HepG2 (cell line): ENCODE results near the gene DNMT3A. TPM values are rescaled to one million over a fixed set of nuclear protein-coding genes. Genes with fewer than 3 reads are reported as not detected.

Source experiments
- ATAC-seq: fragments of 200-7000 bp; cut with Tn5 transposase; 3 replicates; pipeline ENCODE4 v1.9.1; 2020; ENCODE audit warnings: mild to moderate bottlenecking, moderate library complexity
- BruUV-seq: library from RNA; stranded (reverse); fragments of 400-500 nt; replicated peaks from 2 replicates; lab custom pipeline; 2021; lab: Mats Ljungman, UMichigan
- CTCF ChIA-PET: fragments of 300-600 bp; formaldehyde crosslinking; extraction: SDS; loops from one replicate; lab custom pipeline; 2021; ENCODE audit warnings: low total read pairs, inconsistent platforms, low intra/inter-chr PET ratio; lab: Yijun Ruan, JAX
- POLR2A ChIA-PET: fragments of 350-600 bp; sonication (Branson Sonifier 250); formaldehyde crosslinking; loops from one replicate; lab custom pipeline; 2020; ENCODE audit warnings: antibody characterized with exemption, inconsistent platforms; lab: Yijun Ruan, JAX
- DNase-seq: peaks from one replicate; pipeline ENCODE4 v3.0.0-alpha.2; 2015; ENCODE audit warnings: low spot score
- FAIRE-seq: peaks from 3 replicates; lab custom pipeline; 2011; peaks lifted over from hg19 to GRCh38; lab: Jason Lieb, UNC
- H2AFZ ChIP-seq: one replicate; pipeline ENCODE4 v1.6.1; 2011; ENCODE audit warnings: low read length, inconsistent platforms
- H3K27ac ChIP-seq: fragments of 300-600 bp; 3 replicates; pipeline ENCODE4 v1.8.0; 2011; ENCODE audit warnings: mixed run types, mild to moderate bottlenecking, mixed read lengths, low read length, inconsistent platforms; ENCODE audit not compliant: insufficient read depth; ENCODE audit errors: extremely low read length
- H3K27me3 ChIP-seq, 2 experiments: fragments of 200-600 bp in 1 of 2; 2 replicates in 1 of 2; 3 replicates in 1 of 2; pipeline versions ENCODE4 v1.6.0 to v1.8.0; 2011; ENCODE audit warnings: low read length in 2 of 2, mild to moderate bottlenecking in 2 of 2, moderate library complexity in 2 of 2, inconsistent platforms in 1 of 2; ENCODE audit not compliant: insufficient read depth in 2 of 2, control insufficient read depth in 1 of 2
- H3K36me3 ChIP-seq, 2 experiments: fragments of 200-600 bp in 1 of 2; replicated peaks in 1 of 2; 2 replicates in 1 of 2; 3 replicates in 1 of 2; pipeline versions ENCODE4 v1.5.1 to v1.8.0; 2011; ENCODE audit warnings: low read length in 2 of 2, inconsistent platforms in 1 of 2; ENCODE audit not compliant: insufficient read depth in 2 of 2, control insufficient read depth in 1 of 2
- H3K4me1 ChIP-seq: 2 replicates; pipeline ENCODE4 v1.5.1; 2012; ENCODE audit warnings: low read length, inconsistent platforms; ENCODE audit not compliant: insufficient read depth
- H3K4me2 ChIP-seq: 2 replicates; pipeline ENCODE4 v1.6.0; 2011; ENCODE audit warnings: low read depth, low read length, inconsistent platforms
- H3K4me3 ChIP-seq, 3 experiments: fragments of 200-600 bp in 1 of 3; sonication (generic), shearing (Covaris generic) in 1 of 3; replicated peaks in 1 of 3; 2 replicates each; pipeline ENCODE4 v1.5.1; 2011 to 2016; ENCODE audit warnings: low read length in 3 of 3, inconsistent platforms in 2 of 3, low read depth in 2 of 3, mild to moderate bottlenecking in 2 of 3, control low read depth in 1 of 3, mixed read lengths in 1 of 3; ENCODE audit not compliant: insufficient read depth in 1 of 3
- H3K79me2 ChIP-seq: one replicate; pipeline ENCODE4 v1.6.1; 2011; ENCODE audit warnings: low read length, inconsistent platforms; ENCODE audit not compliant: insufficient read depth
- H3K9ac ChIP-seq: 2 replicates; pipeline ENCODE4 v1.6.0; 2011; ENCODE audit warnings: mild to moderate bottlenecking, low read depth, low read length, inconsistent platforms; ENCODE audit not compliant: insufficient read depth
- H3K9me3 ChIP-seq: 2 replicates; pipeline ENCODE4 v1.5.1; 2012; ENCODE audit warnings: mild to moderate bottlenecking, low read length
- H4K20me1 ChIP-seq: 2 replicates; pipeline ENCODE4 v1.6.0; 2011; ENCODE audit warnings: inconsistent platforms, mild to moderate bottlenecking, low read length, moderate library complexity; ENCODE audit not compliant: insufficient read depth
- LBX2 ChIP-seq: sonication (generic); formaldehyde crosslinking; IDR thresholded peaks from 2 replicates; pipeline ENCODE4 v1.5.0; 2020; ENCODE audit warnings: missing genetic modification reagents, mild to moderate bottlenecking, borderline replicate concordance
- NKX3-1 ChIP-seq: sonication (generic); formaldehyde crosslinking; IDR thresholded peaks from 2 replicates; pipeline ENCODE4 v1.5.0; 2020; ENCODE audit warnings: missing genetic modification reagents
- NR2F6 ChIP-seq, 2 experiments: IDR thresholded peaks; 2 replicates each; pipeline ENCODE4 v1.6.1; 2016; ENCODE audit warnings: antibody characterized with exemption in 1 of 2, mild to moderate bottlenecking in 1 of 2
- PLRG1 ChIP-seq: fragments of 450-650 bp; conservative IDR thresholded peaks from 2 replicates; pipeline ENCODE4 v1.6.1; 2016
- RARG ChIP-seq: sonication (generic); formaldehyde crosslinking; IDR thresholded peaks from 2 replicates; pipeline ENCODE4 v1.4.0; 2020; ENCODE audit warnings: low read depth, mild to moderate bottlenecking, missing genetic modification reagents
- RXRA ChIP-seq: sonication (generic); formaldehyde crosslinking; IDR thresholded peaks from 2 replicates; pipeline ENCODE4 v1.5.1; 2020; ENCODE audit warnings: missing genetic modification reagents
- YY1 ChIP-seq: IDR thresholded peaks from 2 replicates; pipeline ENCODE4 v1.6.1; 2011; ENCODE audit warnings: low read length, low read depth, moderate library complexity, mild to moderate bottlenecking; ENCODE audit not compliant: insufficient read depth, insufficient replicate concordance
- ZNF292 ChIP-seq: sonication (generic); formaldehyde crosslinking; IDR thresholded peaks from 2 replicates; pipeline ENCODE4 v1.8.1; 2022; ENCODE audit warnings: mild to moderate bottlenecking, low read depth, missing genetic modification reagents, borderline replicate concordance
- ZNF607 ChIP-seq: sonication (generic); formaldehyde crosslinking; IDR thresholded peaks from 2 replicates; pipeline ENCODE4 v1.5.1; 2020; ENCODE audit warnings: missing genetic modification reagents, mild to moderate bottlenecking, borderline replicate concordance
- WGBS: methylation state at CpG from one replicate; pipeline ENCODE4 v1.1.6; 2017; ENCODE audit warnings: low lambda C conversion rate; 5-methylcytosine and 5-hydroxymethylcytosine counted together
- in situ Hi-C: cut with HindIII; loops from 2 replicates; pipeline ENCODE4 v1.10.0; 2017; ENCODE audit warnings: low pct_unique_long_range_greater_than_20kb; ENCODE audit not compliant: extremely low pct_ligation_motif_present
- intact Hi-C: fragments of 100-400 bp; cut with micrococcal nuclease; formaldehyde crosslinking; loops from one replicate; pipeline ENCODE4 v1.10.0; 2022; ENCODE audit not compliant: unreplicated experiment
- polyA plus RNA-seq, 8 experiments: library from polyadenylated mRNA; depleted of rRNA in 3 of 8; stranded (reverse) in 7 of 8; unstranded in 1 of 8; fragments of >200 nt; fragmentation: Illumina TruSeq in 4 of 8; extraction: Trizol in 4 of 8; gene quantifications; 2 replicates each; pipeline versions ENCODE4 v1.2.1 to v1.2.3, GENCODE V29; 2011 to 2016; ENCODE audit warnings: low read depth in 4 of 8, missing spikeins in 1 of 8, mixed read lengths in 1 of 8; ENCODE audit not compliant: insufficient read depth in 1 of 8
- total RNA-seq, 5 experiments: library from RNA; depleted of rRNA; stranded (reverse); fragments of >200 nt; fragmentation: Illumina TruSeq; extraction: Trizol; gene quantifications; 2 replicates each; pipeline ENCODE4 v1.2.3, GENCODE V29; 2016; ENCODE audit warnings: low read depth in 1 of 5

Gene DNMT3A
- total and polyA plus RNA-seq, 2 of the 13 experiments (the other 11 are each of a cell fraction or from before 2014, with no cell fraction given), result 14.7 to 29.1 TPM

DNA sequence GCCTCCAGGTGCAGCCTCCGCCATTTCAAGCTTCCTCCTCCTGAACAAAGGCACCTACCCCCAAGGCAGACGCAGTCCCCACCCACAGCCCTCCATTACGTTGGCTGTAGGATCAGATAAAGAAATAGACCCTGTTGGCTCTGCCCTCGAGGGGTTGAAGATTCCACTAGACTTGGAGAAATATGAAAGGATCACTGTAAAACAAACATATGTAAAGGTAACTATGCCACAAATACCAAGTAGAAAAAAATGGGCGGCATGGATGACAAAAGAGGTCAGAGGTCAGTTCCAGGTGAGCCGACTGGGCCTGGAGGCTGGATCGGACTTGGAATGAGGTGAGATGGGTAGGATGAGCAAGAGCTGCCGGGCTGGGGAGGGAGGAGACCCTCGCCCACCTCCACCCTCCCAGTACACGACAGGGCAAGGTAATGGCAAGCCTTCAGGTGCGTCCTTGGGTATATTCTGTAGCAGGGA is 88.5 kb downstream of the DNMT3A start:
- no peak for FAIRE-seq
- Histone ChIP-seq H3K79me2 (peaks cover 27% of the 10 kb centered on the region), H3K9ac (peak overlapping the region; percentile 68), H4K20me1 (no peaks in the 10 kb centered on the region), H2AFZ (no peak overlapping the region), H3K27ac (peak overlapping the region; percentile 79), H3K4me2 (peak overlapping the region; percentile 80), H3K36me3 (no peaks in the 10 kb centered on the region; a peak in 2 of 5 replicates), H3K4me3 (peak overlapping the region; percentile 54 to 87 (median 64); a peak in 5 of 6 replicates), H3K27me3 (no peaks in the 10 kb centered on the region), H3K9me3 (no peaks in the 10 kb centered on the region), H3K4me1 (peaks cover 46% of the 10 kb centered on the region)
- ATAC-seq, result no peak
- ChIA-PET CTCF (no interaction called here), POLR2A (interaction anchor here (1.3 to 3.6 kb wide), 5 partner anchors 8 to 27 kb away, joined by 4 to 19 read pairs (median 9); no protein-coding TSS in a partner anchor)
- no peak for TF ChIP-seq NKX3-1
- no peak for TF ChIP-seq PLRG1
- 0 out of 2 replicates have a peak, but pooled peaks have one; percentile 1 for TF ChIP-seq ZNF292
- 0 out of 2 replicates have a peak, but pooled peaks have one; percentile 19 for TF ChIP-seq ZNF607 (CRISPR knock-in tag)
- 0 out of 2 replicates have a peak, but pooled peaks have one; percentile 2 for TF ChIP-seq RXRA (CRISPR knock-in tag)
- TF ChIP-seq LBX2 (CRISPR knock-in tag), result no peak
- no peak for TF ChIP-seq RARG (CRISPR knock-in tag)
- TF ChIP-seq NR2F6 (IDR thresholded peaks at IDR 0.05), result peak; percentile 74
- TF ChIP-seq NR2F6 (CRISPR knock-in tag; IDR thresholded peaks at IDR 0.05), result 0 out of 2 replicates have a peak, but pooled peaks have one; percentile 34
- peak; percentile 6 for TF ChIP-seq YY1
- no TSS peak for BruUV-seq
- no peak for DNase-seq
- 71% methylated on average over 11 of the region's 11 CpGs for WGBS
- intact Hi-C loops (no loop called here), in situ Hi-C loops (no loop called here)
